ENCODE measurements around the gene RNPEPL1.

Gene RNPEPL1

GRCh38 chr2:240566203-240567136 lies 1.8 kb upstream of the RNPEPL1 start:
- no peak for DNase-seq

DNA sequence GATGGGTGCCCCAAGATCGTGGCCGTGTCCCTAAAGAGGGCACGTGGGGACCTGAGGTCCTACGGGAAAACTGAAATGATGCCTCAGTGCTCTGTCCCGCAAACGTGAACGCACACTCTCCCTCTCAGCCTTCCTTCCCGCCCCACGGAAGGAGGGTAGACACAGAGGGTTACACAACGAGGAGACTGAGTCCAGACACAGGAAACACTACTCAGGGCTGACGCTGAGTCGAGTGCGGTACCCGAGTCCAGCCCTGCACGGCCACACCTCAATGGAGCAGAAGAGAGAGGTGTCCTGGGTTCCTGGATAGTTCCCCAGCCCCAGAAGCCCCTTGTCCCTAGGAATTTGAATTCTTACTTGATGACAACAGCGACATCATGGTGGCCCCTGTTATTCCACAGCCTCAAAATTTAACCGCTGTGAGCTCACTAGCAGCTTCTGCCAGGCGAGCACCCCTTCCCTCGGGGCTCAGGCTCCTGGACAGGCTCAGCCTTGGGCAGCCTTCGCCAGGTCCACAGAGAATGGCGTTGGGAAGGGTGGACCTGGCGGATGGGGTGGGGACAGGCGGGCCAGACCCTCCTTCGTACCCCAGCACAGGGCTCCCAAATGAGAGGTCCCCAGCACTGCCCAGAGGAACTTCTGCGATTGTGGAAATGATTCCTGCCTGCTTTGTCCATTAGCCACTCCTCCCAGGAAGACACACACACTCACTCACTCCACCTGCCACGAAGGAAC lies 980 bp upstream of the RNPEPL1 start:
- no peak for DNase-seq

DNA sequence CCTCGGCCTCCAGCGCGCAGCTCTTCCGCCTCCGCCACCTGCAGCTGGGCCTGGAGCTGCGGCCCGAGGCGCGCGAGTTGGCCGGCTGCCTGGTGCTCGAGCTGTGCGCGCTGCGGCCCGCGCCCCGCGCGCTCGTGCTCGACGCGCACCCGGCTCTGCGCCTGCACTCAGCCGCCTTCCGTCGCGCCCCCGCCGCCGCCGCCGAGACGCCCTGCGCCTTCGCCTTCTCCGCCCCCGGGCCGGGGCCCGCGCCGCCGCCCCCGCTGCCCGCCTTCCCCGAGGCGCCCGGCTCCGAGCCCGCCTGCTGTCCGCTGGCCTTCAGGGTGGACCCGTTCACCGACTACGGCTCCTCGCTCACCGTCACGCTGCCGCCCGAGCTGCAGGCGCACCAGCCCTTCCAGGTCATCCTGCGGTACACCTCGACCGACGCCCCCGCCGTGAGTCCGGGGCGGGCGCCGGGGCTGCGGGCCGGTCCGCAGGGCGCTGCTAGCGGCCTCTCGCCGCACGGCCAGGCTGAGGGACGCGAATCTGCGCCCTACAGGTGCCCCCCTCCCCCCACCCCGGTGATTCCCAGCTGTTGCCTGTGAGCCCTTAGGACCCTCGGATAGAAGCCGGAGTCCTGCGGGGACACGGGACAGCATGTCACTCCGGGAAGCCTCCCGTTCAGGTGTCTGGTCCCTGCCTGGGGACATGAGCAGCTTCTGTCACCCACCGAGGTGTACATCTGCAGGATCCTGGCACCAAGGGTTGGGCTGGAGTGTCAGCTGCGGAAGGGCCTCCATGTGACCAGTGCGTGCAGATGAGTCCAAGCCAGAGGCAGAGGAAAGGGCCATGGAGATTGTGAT lies 616 bp downstream of the RNPEPL1 start:
- no peak for DNase-seq

GRCh38 chr2:240569523-240569997 lies 1.3 kb downstream of the RNPEPL1 start:
- no peak for DNase-seq

DNA sequence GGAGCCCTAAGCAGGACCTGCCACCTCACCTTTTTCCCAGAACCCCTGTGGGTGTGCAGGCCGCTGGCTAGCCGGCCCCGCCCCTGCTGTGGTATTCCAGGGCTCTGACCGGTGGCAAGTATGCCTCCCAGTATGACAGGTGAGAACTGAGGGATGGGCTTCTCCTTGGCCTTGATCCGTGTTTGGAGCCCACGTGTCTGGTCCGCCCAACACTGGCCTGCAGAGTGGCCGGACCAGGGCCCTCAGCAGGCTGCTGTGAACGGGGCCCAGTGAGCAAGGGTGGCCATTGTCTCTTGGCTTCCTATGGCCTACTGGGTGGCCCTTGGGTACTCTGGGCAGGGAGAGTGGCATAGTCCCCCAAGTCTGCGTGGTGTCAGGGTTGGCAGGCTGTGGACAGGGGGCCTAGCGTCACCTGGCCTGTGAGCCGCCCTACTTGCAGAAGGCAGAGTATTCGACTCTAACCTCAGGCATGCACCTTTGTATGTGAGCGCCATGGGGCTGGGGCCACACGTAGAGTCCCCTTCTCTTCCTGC lies 1.8 kb downstream of the RNPEPL1 start:
- DNase-seq, result no peak

GRCh38 chr2:240570531-240571313 lies 2.4 kb downstream of the RNPEPL1 start:
- DNase-seq, result no peak

- no peak for DNase-seq
These were observed 3.2 kb downstream of the RNPEPL1 start for GRCh38 chr2:240571314-240571973.

DNA sequence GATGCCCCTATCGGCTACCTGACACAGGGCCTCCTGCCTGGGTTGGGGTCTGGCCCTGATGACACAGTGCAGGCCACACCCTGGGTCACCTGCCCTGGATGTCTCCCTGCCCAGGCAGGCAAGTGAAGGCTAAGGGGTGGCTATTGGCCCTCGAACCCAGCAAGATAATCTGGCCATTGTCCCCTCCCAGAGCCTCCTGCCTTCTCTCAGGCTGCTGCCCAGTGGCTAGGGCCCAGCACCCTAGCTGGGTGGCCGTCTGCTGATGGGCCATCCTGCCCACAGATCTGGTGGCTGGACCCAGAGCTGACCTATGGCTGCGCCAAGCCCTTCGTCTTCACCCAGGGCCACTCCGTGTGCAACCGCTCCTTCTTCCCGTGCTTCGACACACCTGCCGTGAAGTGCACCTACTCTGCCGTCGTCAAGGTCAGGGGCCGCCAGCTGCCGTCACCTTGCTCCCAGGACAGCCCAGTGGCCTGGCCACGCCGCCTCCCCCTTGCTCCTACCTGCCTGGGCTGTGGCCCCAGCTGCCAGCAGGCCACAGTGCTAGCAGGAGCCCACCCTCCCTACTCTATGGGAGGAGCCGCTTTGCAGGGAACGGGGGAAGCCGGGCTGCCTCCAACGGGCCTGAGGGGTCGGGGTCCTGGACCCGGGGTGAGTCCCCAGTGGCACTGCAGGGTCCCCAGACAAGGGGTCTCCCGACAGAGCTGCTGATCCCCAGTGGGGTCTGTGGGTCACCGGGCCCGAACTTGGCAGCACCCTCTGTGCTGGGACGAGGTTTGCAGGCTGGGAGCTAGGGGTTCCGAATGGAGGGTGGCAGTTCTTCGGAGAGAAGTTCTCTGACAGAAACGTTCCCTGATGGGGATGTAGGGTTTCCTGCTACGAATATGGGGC lies 4.1 kb downstream of the RNPEPL1 start:
- no peak for DNase-seq

DNA sequence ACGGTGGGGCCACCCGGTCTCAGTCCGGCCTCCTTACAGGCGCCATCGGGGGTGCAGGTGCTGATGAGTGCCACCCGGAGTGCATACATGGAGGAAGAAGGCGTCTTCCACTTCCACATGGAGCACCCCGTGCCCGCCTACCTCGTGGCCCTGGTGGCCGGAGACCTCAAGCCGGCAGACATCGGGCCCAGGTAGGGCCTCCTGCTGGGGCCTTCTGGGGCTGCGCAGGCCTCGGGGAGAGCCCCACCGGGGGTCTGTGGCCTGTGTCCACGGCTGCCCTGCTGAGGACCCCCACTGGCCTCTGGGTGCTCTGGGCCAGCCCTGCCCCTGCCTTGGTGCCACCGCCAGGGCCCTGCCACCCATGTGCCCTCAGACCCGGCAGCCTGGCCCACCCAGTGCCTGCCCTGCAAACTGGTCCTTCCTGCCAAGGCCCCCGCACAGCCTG lies 4.8 kb downstream of the RNPEPL1 start:
- no peak for DNase-seq

- no peak for DNase-seq
These were observed 5.5 kb downstream of the RNPEPL1 start for GRCh38 chr2:240573516-240574385.

GRCh38 chr2:240574386-240575100 lies 6.3 kb downstream of the RNPEPL1 start:
- no peak for DNase-seq

- DNase-seq, result no peak
These were observed 7.0 kb downstream of the RNPEPL1 start for GRCh38 chr2:240575101-240575965.

- DNase-seq, result no peak
These were observed 7.8 kb downstream of the RNPEPL1 start for GRCh38 chr2:240576036-240576435.

DNA sequence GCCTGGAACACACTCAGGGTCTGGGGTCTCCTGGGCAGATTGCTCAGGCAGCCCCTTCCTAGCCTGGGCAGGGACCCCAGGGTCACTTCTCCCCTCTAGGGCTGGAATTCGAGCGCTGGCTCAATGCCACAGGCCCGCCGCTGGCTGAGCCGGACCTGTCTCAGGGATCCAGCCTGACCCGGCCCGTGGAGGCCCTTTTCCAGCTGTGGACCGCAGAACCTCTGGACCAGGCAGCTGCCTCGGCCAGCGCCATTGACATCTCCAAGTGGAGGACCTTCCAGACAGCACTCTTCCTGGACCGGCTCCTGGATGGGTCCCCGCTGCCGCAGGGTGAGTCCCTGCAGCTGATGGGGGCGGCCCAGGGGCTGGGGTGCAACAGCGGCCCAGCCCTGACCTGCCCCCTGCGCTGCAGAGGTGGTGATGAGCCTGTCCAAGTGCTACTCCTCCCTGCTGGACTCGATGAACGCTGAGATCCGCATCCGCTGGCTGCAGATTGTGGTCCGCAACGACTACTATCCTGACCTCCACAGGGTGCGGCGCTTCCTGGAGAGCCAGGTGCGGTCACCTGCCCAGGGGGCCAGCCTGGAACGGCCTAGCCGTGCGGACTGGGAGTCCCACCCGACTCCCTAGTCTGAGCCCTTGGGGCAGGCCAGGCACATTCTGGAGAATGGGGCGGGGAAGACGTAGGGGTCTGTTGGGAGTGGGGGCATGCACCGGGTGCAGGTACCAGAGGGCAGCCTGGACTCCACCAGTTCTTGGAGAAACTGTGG lies 8.3 kb downstream of the RNPEPL1 start:
- no peak for DNase-seq

DNA sequence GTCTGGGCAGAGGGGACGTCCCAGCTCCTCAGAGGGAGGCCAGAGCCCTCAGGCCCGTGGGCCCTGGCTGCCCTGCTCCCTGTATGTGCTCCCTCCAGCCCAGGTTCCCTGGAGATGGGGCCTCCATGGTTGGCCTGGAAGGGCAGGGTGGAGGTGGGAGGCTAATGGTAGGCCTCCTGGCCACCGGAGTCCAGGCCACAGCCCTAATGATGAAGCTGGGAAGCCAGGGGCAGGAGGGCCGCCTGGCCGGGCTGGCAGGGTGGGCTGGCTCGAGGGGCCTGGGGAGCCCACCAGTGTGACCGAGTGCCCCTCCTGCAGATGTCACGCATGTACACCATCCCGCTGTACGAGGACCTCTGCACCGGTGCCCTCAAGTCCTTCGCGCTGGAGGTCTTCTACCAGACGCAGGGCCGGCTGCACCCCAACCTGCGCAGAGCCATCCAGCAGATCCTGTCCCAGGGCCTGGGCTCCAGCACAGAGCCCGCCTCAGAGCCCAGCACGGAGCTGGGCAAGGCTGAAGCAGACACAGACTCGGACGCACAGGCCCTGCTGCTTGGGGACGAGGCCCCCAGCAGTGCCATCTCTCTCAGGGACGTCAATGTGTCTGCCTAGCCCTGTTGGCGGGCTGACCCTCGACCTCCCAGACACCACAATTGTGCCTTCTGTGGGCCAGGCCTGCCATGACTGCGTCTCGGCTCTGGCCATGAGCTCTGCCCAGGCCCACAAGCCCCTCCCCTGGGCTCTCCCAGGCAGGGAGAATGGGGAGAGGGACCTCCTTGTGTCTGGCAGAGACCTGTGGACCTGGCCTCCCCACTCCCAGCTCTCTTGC lies 9.2 kb downstream of the RNPEPL1 start:
- no peak for DNase-seq

GRCh38 chr2:240578110-240578450 lies 9.8 kb downstream of the RNPEPL1 start:
- no peak for DNase-seq
